ENCODE data around the gene RALGAPB. TPM values are rescaled to one million over a fixed set of nuclear protein-coding genes. Genes with fewer than 3 reads are reported as not detected.
A peak's percentile ranks its signal among the peaks of the same experiment; 100 is the strongest.

The RALGAPB gene
- total and polyA plus RNA-seq, 2 of the 13 experiments (the other 11 are each of a cell fraction or from before 2014, with no cell fraction given) = 17.6 to 30.6 TPM

- no peak for TF ChIP-seq JARID2 (CRISPR knock-in tag; IDR thresholded peaks at IDR 0.05; ENCODE audit: insufficient replicate concordance)
Observed at GRCh38 chr20:38550274-38550673, 77.6 kb downstream of the RALGAPB start (continued).

GRCh38 chr20:38551056-38551626 is 78.5 kb downstream of the RALGAPB start:
- intact Hi-C loops (cut with micrococcal nuclease; ENCODE audit: unreplicated experiment) = no loop called here
- Histone ChIP-seq H4K20me1 (ENCODE audit: insufficient read depth, low read length) (no peaks in the 10 kb centered on the region), H3K4me2 (ENCODE audit: low read depth, low read length) (no peak overlapping the region), H3K27ac (ENCODE audit: extremely low read length, insufficient read depth, low read length) (no peak overlapping the region), H3K4me3 (replicated peaks in 1 of 3; ENCODE audit: insufficient read depth in 1 of 3, low read depth in 2 of 3, low read length in 3 of 3) (no peak overlapping the region), H3K9ac (ENCODE audit: insufficient read depth, low read depth, low read length) (no peak overlapping the region), H3K9me3 (ENCODE audit: low read length) (no peaks in the 10 kb centered on the region), H2AFZ (ENCODE audit: low read length) (no peak overlapping the region), H3K79me2 (ENCODE audit: insufficient read depth, low read length) (no peaks in the 10 kb centered on the region), H3K27me3 (ENCODE audit: control insufficient read depth in 1 of 2, insufficient read depth in 2 of 2, low read length in 2 of 2) (no peaks in the 10 kb centered on the region), H3K36me3 (replicated peaks in 1 of 2; ENCODE audit: control insufficient read depth in 1 of 2, insufficient read depth in 2 of 2, low read length in 2 of 2) (peaks cover 39 to 79% of the 10 kb centered on the region in 2 experiments), H3K4me1 (ENCODE audit: insufficient read depth, low read length) (peaks cover 5% of the 10 kb centered on the region; the same call in 1 of the 2 replicates)
- ChIA-PET CTCF (ENCODE audit: low intra/inter-chr PET ratio, low total read pairs) (no interaction called here), POLR2A (no interaction called here)
- DNase-seq (ENCODE audit: low spot score) = no peak
- TF ChIP-seq ZNF343 (CRISPR knock-in tag; IDR thresholded peaks at IDR 0.05) (no peak), POLR2AphosphoS2 (IDR thresholded peaks at IDR 0.05; ENCODE audit: low read depth, low read length) (no peak), CHD4 (IDR thresholded peaks at IDR 0.05; ENCODE audit: borderline replicate concordance, low read length) (no peak), HNF4G (IDR thresholded peaks at IDR 0.05; ENCODE audit: borderline replicate concordance, low read depth, low read length) (no peak), HNF4G (CRISPR knock-in tag; IDR thresholded peaks at IDR 0.05; ENCODE audit: borderline replicate concordance, low read depth) (no peak), KDM3A (CRISPR knock-in tag; IDR thresholded peaks at IDR 0.05; ENCODE audit: low read depth) (no peak), ZNF24 (IDR thresholded peaks at IDR 0.05) (no peak)
- ATAC-seq = no peak
- BruUV-seq (replicated peaks) = no TSS peak
- WGBS (ENCODE audit: low lambda C conversion rate) = 95% methylated on average over 7 of the region's 7 CpGs
- in situ Hi-C loops (cut with HindIII; ENCODE audit: extremely low pct_ligation_motif_present, low pct_unique_long_range_greater_than_20kb) = no loop called here
- no peak for FAIRE-seq

- ATAC-seq = no peak
- BruUV-seq (replicated peaks) = no TSS peak
- in situ Hi-C loops (cut with HindIII; ENCODE audit: extremely low pct_ligation_motif_present, low pct_unique_long_range_greater_than_20kb) (no loop called here), intact Hi-C loops (cut with micrococcal nuclease; ENCODE audit: unreplicated experiment) (no loop called here)
- Histone ChIP-seq H3K4me1 (ENCODE audit: insufficient read depth, low read length) (no peaks in the 10 kb centered on the region), H3K4me2 (ENCODE audit: low read depth, low read length) (no peak overlapping the region), H3K27me3 (ENCODE audit: control insufficient read depth in 1 of 2, insufficient read depth in 2 of 2, low read length in 2 of 2) (no peaks in the 10 kb centered on the region), H3K9ac (ENCODE audit: insufficient read depth, low read depth, low read length) (no peak overlapping the region), H2AFZ (ENCODE audit: low read length) (no peak overlapping the region), H3K27ac (ENCODE audit: extremely low read length, insufficient read depth, low read length) (no peak overlapping the region), H3K4me3 (replicated peaks in 1 of 3; ENCODE audit: insufficient read depth in 1 of 3, low read depth in 2 of 3, low read length in 3 of 3) (no peak overlapping the region), H3K9me3 (ENCODE audit: low read length) (no peaks in the 10 kb centered on the region), H4K20me1 (ENCODE audit: insufficient read depth, low read length) (no peaks in the 10 kb centered on the region), H3K79me2 (ENCODE audit: insufficient read depth, low read length) (no peaks in the 10 kb centered on the region), H3K36me3 (replicated peaks in 1 of 2; ENCODE audit: control insufficient read depth in 1 of 2, insufficient read depth in 2 of 2, low read length in 2 of 2) (peaks cover 31 to 82% of the 10 kb centered on the region in 2 experiments)
- DNase-seq (ENCODE audit: low spot score) = no peak
- FAIRE-seq = no peak
- ChIA-PET POLR2A (no interaction called here), CTCF (ENCODE audit: low intra/inter-chr PET ratio, low total read pairs) (no interaction called here)
- 97% methylated on average over 2 of the region's 2 CpGs for WGBS (ENCODE audit: low lambda C conversion rate)
- TF ChIP-seq ELK4 (CRISPR knock-in tag; IDR thresholded peaks at IDR 0.05; ENCODE audit: borderline replicate concordance) (no peak), CEBPB (IDR thresholded peaks at IDR 0.05; ENCODE audit: borderline replicate concordance, low read depth, low read length) (peak; percentile 51; the same call in 1 of the 2 replicates), ZSCAN30 (CRISPR knock-in tag; IDR thresholded peaks at IDR 0.05) (no peak), CEBPZ (IDR thresholded peaks at IDR 0.05; ENCODE audit: low read length) (no peak), RAD21 (CRISPR knock-in tag; IDR thresholded peaks at IDR 0.05) (no peak), CEBPG (CRISPR knock-in tag; IDR thresholded peaks at IDR 0.05) (peak; percentile 40; the same call in 1 of the 2 replicates), MEIS2 (CRISPR knock-in tag; IDR thresholded peaks at IDR 0.05) (no peak)
Observed at GRCh38 chr20:38554986-38555385, 82.3 kb downstream of the RALGAPB start.
